ENCODE data around the gene NAA60. TPM values are rescaled to one million over a fixed set of nuclear protein-coding genes. Genes with fewer than 3 reads are reported as not detected.

The NAA60 gene
- total and polyA plus RNA-seq, 9 of the 15 experiments (the other 6 are each of a cell fraction or from before 2014, with no cell fraction given), result 2.1 to 49.4 (median 10.3) TPM

- in situ Hi-C loops (cut with MboI), result no loop called here
- DNase-seq (ENCODE audit: extremely low read depth in 1 of 4, low spot score in 3 of 4), result no peak
- H3K9me3 ChIP-seq (replicated peaks; ENCODE audit: control insufficient read depth, insufficient read depth, low read depth, low read length), result no peaks in the 10 kb centered on the region
- no peaks in the 10 kb centered on the region for H3K27me3 ChIP-seq (ENCODE audit: control insufficient read depth in 2 of 2, insufficient read depth in 2 of 2, low read length in 2 of 2)
- POLR2A ChIA-PET, result interaction anchor here (0.7 kb wide), 1 partner anchor 10 kb away, joined by 4 read pairs; no protein-coding TSS in a partner anchor
- CTCF ChIA-PET (ENCODE audit: low intra/inter-chr PET ratio), result no interaction called here
- no peak overlapping the region for H3K9ac ChIP-seq (ENCODE audit: insufficient read depth in 1 of 2, low read depth in 2 of 2, low read length in 2 of 2)
- no peak overlapping the region for H3K27ac ChIP-seq (ENCODE audit: extremely low read depth, low read depth, low read length)
- H3K4me2 ChIP-seq (ENCODE audit: insufficient read depth, low read length), result no peak overlapping the region
- H2AFZ ChIP-seq (ENCODE audit: low read depth, low read length), result no peak overlapping the region
- H3K4me3 ChIP-seq, result no peak overlapping the region
- 56% methylated on average over 4 of the region's 4 CpGs for WGBS (ENCODE audit: insufficient coverage, low coverage, missing lambda C conversion rate)
- no peak for ATAC-seq
- no TSS peak for BruUV-seq (replicated peaks)
- intact Hi-C loops (cut with micrococcal nuclease), result no loop called here
- no peak for FAIRE-seq
- H3K79me2 ChIP-seq (ENCODE audit: control insufficient read depth, insufficient read depth, low read length), result no peaks in the 10 kb centered on the region
- peaks cover 3% of the 10 kb centered on the region; the same call in 1 of the 3 replicates for H3K36me3 ChIP-seq (ENCODE audit: control insufficient read depth, insufficient read depth, low read length)
- H3K4me1 ChIP-seq (replicated peaks in 1 of 2; ENCODE audit: control insufficient read depth in 2 of 2, insufficient read depth in 2 of 2, low read length in 2 of 2), result peaks cover 2 to 7% of the 10 kb centered on the region in 2 experiments; a peak in 2 of 5 replicates
- no peaks in the 10 kb centered on the region for H3K9me1 ChIP-seq (ENCODE audit: control insufficient read depth, insufficient read depth, low read length)
- no peaks in the 10 kb centered on the region for H4K20me1 ChIP-seq (replicated peaks; ENCODE audit: control insufficient read depth, insufficient read depth, low read length)
- no peak for TF ChIP-seq KLF6 (CRISPR knock-in tag; IDR thresholded peaks at IDR 0.05; ENCODE audit: borderline replicate concordance)
- TF ChIP-seq RBM25 (IDR thresholded peaks at IDR 0.05; ENCODE audit: low read depth, low read length, severe bottlenecking), result peak; percentile 87
- TF ChIP-seq IRF1 (CRISPR knock-in tag; IDR thresholded peaks at IDR 0.05; ENCODE audit: borderline replicate concordance), result no peak
- peak; percentile 68; the same call in 1 of the 2 replicates for TF ChIP-seq BCOR (IDR thresholded peaks at IDR 0.05)
- TF ChIP-seq NCOR1 (IDR thresholded peaks at IDR 0.05), result no peak
- TF ChIP-seq CAMTA2 (CRISPR knock-in tag; conservative IDR thresholded peaks at IDR 0.05), result no peak
- no peak for TF ChIP-seq FOS (IDR thresholded peaks at IDR 0.05; ENCODE audit: extremely low read depth, insufficient read length)
- TF ChIP-seq, protein P1, sequence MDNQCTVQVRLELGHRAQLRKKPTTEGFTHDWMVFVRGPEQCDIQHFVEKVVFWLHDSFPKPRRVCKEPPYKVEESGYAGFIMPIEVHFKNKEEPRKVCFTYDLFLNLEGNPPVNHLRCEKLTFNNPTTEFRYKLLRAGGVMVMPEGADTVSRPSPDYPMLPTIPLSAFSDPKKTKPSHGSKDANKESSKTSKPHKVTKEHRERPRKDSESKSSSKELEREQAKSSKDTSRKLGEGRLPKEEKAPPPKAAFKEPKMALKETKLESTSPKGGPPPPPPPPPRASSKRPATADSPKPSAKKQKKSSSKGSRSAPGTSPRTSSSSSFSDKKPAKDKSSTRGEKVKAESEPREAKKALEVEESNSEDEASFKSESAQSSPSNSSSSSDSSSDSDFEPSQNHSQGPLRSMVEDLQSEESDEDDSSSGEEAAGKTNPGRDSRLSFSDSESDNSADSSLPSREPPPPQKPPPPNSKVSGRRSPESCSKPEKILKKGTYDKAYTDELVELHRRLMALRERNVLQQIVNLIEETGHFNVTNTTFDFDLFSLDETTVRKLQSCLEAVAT (IDR thresholded peaks at IDR 0.05), result no peak
- TF ChIP-seq RFX5 (IDR thresholded peaks at IDR 0.05; ENCODE audit: low read depth, low read length), result no peak
- no peak for TF ChIP-seq ZBTB8A (IDR thresholded peaks at IDR 0.05; ENCODE audit: partially characterized antibody)
- no peak for TF ChIP-seq ZBTB49 (CRISPR knock-in tag; IDR thresholded peaks at IDR 0.05; ENCODE audit: borderline replicate concordance)
- TF ChIP-seq ZFP36 (IDR thresholded peaks at IDR 0.05; ENCODE audit: low read depth, low read length, partially characterized antibody), result peak; percentile 58
- peak in 1 of 2 experiments; percentile 40; a peak in 1 of 4 replicates for TF ChIP-seq KDM1A (IDR thresholded peaks at IDR 0.05)
- no peak for TF ChIP-seq ARID3B (CRISPR knock-in tag; IDR thresholded peaks at IDR 0.05; ENCODE audit: borderline replicate concordance)
- no peak for TF ChIP-seq TBL1XR1 (IDR thresholded peaks at IDR 0.05; ENCODE audit: low read length in 2 of 2)
- no peak for TF ChIP-seq ILF3 (IDR thresholded peaks at IDR 0.05; ENCODE audit: borderline replicate concordance)
- no peak for TF ChIP-seq FOXA1 (IDR thresholded peaks at IDR 0.05; ENCODE audit: borderline replicate concordance)
- no peak for TF ChIP-seq KDM2B (CRISPR knock-in tag; IDR thresholded peaks at IDR 0.05)
Observed at GRCh38 chr16:3515897-3516296, 72.4 kb downstream of the NAA60 start.
